ENCODE data around the gene SERINC5.
"Not testable (repeated sequence)": the region's sequence is repeated elsewhere in the genome, so short reads cannot be mapped to it uniquely, and the experiment has no call there.

SERINC5 gene

DNA sequence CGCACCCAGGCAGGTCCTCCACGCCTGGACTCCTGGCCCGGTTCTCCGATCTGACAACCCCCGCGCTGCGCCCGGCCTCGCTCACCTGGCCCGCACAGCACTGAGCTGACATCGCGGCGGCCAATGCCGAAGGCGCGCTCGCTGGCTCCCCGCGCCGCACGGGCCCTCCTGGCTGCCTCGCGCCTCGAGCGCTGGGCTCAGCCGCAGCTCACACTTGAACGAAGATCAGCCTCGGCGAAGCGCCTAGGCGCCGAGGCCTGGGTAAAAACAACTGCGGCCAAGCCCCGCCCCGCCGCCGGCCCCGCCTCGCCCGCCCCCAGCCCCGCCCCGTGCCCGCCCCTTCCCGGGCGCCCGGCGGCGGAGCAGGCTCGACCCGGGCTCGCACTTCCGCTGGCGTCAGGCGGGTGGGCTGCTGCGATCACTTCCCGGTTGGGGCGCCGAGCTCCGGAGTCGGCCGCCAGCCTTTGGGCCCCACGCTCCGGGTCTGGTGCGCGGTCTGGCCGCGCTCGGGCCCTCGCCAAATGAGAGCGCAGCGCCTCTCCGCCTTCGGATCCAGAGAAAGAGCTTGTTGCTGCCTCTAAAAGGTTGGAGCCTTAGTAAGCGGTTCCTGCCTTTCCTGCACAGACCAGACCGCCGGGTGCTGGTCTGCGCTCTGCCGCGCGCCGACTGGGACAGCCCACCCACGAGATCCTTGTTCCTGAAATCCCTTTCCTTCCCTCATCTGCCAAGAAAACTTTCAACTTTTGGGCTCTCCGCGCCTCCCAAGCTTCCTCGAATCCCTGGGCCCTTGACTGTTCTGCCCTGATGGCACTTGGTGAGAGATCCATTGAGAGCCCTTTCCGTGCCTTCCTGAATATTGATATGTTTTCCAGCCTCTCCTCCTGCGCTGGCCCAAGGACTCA lies at the start of gene SERINC5:
Gene SERINC5 (minus strand): TSS at position 238 of the 902 bp plus-strand sequence. CDS start 126 bp downstream, at position 112.
- peak; percentile 77 for DNase-seq (ENCODE audit: low read depth)

DNA sequence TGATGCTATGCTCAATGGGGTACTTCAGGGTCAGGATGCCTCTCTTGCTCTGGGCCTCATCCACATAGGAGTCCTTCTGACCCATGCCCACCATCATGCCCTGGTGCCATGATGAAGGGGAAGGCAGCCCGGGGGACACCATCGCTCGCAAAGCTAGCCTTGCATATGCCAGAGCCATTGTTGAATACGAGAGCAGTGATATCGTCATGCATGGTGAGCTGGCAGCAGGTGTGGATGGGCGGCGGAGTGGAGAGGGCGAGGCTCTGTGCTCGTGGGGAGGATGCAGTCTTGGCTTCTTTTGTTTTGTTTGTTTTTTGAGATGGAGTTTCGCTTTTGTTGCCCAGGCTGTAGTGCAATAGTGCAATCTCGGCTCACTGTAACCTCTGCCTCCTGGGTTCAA lies 46.8 kb upstream of the SERINC5 start:
- DNase-seq (ENCODE audit: low read depth), result no peak

DNA sequence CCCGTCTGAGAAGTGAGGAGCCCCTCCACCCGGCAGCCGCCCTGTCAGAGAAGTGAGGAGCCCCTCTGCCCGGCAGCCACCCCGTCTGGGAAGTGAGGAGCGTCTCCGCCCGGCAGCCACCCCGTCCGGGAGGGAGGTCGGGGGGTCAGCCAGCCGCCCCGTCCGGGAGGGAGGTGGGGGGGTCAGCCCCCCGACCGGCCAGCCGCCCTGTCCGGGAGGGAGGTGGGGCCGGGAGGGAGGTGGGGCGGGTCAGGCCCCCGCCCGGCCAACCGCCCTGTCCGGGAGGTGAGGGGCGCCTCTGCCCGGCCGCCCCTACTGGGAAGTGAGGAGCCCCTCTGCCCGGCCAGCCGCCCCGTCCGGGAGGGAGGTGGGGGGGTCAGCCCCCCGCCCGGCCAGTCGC lies 45.5 kb upstream of the SERINC5 start:
- DNase-seq (ENCODE audit: low read depth), result not testable (repeated sequence)

DNA sequence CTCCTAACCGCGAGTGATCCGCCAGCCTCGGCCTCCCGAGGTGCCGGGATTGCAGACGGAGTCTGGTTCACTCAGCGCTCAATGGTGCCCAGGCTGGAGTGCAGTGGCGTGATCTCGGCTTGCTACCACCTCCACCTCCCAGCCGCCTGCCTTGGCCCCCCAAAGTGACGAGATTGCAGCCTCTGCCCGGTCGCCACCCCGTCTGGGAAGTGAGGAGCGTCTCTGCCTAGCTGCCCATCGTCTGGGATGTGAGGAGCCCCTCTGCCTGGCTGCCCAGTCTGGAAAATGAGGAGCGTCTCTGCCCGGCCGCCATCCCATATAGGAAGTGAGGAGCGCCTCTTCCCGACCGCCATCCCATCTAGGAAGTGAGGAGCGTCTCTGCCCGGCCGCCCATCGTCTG lies 44.9 kb upstream of the SERINC5 start:
- not testable (repeated sequence) for DNase-seq (ENCODE audit: low read depth)

DNA sequence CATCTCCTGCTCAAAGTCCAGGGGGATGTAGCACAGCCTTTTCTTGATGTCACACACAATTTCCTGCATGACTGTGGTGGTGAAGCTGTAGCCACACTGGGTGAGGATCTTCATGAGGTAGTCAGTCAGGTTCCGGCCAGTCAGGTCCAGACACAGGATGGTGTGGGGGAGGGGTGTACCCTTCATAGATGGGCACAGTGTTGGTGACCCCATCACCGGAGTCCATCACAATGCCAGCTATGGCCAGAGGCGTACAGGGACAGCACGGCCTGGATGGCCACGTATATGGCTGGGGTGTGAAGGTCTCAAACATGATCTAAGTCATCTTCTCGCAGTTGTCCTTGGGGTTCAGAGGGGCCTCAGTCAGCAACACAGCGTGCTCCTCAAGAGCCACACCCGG lies 44.3 kb upstream of the SERINC5 start:
- no peak for DNase-seq (ENCODE audit: low read depth)

DNA sequence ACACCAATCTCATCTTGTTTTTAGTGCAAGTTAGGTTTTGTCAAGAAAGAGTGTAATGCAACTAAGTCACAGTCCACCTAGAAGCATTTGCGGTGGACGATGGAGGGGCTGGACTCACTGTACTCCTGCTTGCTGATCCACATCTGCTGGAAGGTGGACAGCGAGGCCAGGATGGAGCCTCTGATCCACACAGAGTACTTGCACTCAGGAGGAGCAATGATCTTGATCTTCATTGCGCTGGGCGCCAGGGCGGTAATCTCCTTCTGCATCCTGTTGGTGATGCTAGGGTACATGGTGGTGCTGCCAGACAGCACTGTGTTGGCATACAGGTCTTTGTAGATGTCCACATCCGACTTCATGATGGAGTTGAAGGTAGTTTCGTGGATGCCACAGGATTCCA lies 43.8 kb upstream of the SERINC5 start:
- DNase-seq (ENCODE audit: low read depth), result no peak

DNA sequence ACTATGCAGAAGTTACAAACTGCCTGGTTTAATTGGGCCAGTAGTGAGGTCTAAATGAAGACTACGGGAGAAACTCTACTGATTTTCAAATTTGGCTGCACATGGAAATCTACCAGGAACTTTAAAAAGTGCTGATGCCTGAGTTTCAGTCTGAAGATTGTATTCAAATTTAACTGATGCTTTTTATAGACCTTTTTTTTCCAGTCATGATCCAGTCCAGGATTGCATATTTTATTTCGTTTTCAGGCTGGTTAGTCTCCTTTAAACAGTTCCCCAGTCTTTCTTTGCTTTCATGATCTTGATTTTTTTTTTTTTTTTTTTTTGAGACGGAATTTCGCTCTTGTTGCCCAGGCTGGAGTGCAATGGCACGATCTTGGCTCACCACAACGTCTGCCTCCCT lies 40.3 kb upstream of the SERINC5 start:
- no peak for DNase-seq (ENCODE audit: low read depth)

DNA sequence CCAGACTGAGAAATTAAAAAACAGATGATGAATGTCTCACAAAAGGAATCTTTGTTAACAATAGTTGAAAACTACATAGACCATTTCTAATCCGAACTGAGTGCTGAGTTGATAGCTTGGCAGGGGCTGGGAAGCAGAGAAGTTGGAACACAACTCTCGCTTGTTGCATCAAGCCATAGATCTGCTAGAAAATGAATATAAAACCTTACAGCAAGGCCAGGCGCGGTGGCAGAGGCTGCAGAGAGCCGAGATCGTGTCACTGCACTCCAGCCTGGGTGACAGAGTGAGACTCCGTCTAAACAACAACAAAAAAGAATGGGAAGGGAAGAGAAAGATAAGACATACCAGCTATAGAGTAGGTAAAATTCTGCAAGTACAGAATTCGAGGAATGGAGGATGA lies 35.9 kb upstream of the SERINC5 start:
- DNase-seq (ENCODE audit: low read depth), result no peak

DNA sequence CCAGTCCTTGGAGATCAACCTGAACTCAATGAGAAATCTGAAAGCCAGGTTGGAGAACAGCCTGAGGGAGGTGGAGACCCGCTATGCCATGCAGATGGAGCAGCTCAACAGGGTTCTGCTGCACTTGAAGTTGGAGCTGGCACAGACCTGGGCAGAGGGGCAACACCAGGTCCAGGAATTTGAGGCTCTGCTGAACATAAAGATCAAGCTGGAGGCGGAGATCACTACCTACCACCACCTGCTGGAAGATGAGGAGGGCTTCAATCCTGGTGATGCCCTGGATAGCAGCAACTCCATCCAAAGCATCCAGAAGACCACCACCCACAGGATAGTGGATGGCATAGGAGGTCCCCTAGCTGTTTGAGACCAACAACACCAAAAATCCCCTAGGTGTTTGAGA lies 33.5 kb upstream of the SERINC5 start:
- no peak for DNase-seq (ENCODE audit: low read depth)

DNA sequence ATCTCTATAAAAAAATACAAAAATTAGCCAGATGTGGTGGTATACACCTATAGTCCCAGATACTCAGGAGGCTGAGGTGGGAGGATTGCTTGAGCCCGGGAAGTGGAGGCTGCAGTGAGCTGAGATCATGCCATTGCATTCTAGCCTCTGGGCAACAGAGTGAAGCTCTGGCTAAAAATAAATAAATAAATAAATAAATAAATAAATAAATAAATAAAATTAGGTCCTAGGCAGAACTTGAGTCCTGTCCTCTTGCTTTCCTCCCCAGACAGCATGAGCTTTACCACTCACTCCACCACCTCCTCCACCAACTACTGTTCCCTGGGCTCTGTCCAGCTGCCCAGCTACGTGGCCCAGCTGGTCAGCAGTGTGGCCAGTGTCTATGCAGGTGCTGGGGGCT lies 32.3 kb upstream of the SERINC5 start:
- no peak for DNase-seq (ENCODE audit: low read depth)

DNA sequence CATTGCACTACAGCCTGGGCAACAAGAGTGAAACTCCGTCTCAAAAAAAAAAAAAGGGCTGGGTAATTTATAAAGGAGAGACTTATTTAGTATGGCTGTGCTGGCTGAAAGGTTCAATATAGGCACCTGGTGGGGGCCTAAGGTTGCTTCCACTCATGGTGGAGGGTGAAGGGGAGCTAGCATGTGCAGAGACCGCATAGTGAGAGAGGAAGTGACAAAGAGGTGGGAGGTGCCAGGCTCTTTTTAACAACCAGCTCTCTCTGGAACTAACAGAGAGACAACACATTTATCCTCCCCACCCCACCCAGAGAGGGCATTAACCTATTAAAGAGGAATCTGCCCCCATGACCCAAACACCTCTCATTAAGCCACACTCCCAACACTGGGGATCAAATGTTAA lies 28.9 kb upstream of the SERINC5 start:
- peak; percentile 16 for DNase-seq (ENCODE audit: low read depth)

DNA sequence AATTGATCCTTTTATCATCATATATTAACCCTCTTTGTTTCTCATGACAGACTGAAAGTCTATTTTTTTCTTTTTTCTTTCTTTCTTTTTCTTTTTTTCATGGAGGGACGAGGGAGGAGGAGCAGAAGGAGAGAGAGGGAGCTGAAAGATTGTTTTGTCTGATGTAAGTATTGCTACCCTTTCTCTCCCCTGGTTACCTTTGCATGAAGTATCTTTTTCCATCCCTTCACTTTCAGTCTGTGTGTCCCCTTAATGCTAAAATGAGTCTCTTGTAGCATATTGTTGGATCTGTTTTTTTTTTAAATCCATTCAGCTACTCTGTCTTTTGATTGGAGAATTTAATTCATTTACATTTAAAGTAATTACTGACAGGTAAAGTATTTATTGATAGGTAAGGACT lies 27.5 kb upstream of the SERINC5 start:
- DNase-seq (ENCODE audit: low read depth), result no peak

DNA sequence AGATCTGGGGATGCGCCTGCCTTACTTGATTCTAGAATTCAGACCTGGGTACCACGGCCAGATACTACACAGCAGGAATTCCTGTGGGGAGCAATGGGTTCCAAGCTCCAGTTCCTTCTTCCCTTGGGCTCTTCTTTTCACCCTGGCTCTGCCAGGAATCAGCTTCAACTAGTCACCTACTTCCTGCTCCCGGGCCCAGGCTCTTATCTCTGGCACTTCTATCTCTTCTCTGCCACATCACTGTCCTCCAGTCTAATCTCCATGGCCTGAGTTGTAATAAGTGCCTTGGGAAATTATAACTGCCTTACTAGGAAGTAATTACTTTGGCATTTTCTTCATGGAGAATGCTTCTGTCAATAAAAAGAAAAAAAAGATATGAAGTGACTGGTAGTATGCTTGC lies 26.2 kb upstream of the SERINC5 start:
- DNase-seq (ENCODE audit: low read depth), result no peak

DNA sequence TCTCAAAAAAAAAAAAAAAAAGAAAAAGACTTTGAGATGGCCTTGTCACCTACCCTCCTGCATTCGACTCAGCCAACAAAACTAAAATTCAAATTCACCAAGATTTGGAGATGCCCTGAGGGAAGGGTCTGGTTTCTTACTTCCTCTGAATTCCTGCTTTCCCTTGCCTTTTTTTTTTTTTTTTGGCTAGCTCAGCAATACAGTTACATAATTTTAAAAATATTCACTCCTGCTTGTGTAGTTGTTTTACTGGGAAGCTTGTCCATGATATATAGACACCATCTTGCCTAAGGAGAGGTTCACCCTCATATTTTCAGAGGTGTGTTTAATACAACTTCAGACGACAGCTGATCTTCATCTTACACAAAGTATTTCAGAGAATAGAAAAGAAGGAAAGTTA lies 21.3 kb upstream of the SERINC5 start:
- no peak for DNase-seq (ENCODE audit: low read depth)

DNA sequence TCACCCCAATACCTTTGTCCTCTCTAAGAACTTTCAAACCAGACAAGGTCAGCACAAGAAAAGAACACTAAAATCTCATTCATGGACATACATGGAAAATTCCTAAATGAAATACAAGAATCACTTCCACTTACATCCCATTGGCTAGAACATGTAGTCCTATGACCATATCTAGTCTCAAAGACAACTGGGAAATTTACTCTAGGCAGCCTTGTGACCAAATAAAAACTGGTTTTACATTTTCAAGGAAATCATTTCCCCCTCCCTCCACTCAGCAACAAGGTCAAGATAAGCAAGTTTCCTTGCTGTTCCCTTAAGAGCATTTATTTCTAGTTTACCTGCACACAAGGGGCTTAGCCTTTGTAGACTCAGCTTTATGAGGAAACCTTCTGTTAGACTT lies 20.3 kb upstream of the SERINC5 start:
- no peak for DNase-seq (ENCODE audit: low read depth)

DNA sequence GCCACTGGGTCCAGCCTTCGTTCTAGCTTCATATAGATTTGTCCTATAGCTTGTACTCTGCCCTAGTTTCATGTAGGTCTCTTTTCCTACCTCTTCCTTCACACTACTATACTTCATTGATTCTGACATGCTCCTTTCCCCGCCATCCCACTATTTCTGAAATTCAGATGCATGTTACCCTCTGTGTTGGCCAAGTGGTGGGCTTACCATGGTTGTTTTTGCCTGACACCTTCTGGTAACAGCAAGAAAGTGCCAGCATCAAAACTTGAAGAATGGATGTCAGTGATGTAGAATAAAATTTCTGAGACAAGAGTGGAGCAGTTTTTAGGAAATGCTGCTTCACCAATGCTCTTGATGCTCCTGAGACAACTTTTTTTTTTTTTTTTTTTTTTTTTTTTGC lies 19.5 kb upstream of the SERINC5 start:
- no peak for DNase-seq (ENCODE audit: low read depth)

DNA sequence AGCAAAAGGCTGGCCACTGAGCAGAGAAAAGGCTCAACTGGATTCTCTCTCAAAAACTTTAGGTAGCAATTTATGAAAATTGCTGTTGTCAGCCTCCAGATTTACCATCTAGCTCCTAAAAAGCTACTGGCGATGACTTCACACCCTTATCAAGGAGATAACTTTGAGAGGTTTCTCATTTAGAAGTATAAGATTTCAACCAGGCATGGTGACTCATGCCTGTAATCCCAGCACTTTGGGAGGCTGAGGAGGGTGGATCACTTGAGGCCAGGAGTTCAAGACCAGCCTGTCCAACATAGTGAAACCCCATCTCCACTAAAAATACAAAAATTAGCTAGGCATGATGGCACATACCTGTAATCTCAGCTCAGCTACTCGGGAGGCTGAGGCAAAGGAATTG lies 14.7 kb upstream of the SERINC5 start:
- DNase-seq (ENCODE audit: low read depth), result not testable (repeated sequence)

DNA sequence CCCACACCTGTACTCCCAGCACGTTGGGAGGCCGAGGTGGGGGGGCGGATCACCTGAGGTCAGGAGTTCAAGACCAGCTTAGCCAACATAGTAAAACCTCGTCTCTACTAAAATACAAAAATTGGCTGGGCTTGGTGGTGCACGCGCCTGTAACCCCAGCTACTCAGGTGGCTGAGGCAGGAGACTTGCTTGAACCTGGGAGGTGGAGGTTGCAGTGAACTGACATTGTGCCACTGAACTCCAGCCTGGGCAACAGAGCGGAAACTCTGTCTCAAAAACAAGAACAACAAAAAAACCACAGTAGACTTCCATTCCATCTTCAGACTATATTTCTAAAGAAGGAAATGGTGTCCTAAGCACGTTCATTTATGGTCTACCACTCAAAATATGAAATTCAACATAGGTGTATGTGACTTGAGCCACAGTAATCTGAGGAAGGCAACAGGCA lies 14.2 kb upstream of the SERINC5 start:
- DNase-seq (ENCODE audit: low read depth), result no peak

DNA sequence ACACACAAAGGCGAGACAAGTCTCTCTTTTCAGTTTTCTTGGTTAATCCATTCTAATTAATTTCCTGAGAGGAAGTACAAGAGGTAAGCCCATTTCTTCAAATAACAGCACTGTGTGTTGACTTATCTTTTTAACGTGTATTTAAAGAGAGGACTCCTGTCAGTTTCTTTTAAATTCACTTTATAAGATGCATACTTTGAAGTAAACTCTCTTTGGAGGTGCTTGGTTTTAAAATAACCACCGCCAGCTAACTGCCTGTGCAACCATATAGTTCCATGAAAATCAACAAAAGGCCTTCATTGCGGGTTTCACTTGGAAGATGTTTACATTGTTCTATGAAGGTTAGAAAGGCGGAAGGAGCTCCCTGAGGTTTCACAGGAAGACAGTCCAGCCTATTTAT lies 13.1 kb upstream of the SERINC5 start:
- no peak for DNase-seq (ENCODE audit: low read depth)

DNA sequence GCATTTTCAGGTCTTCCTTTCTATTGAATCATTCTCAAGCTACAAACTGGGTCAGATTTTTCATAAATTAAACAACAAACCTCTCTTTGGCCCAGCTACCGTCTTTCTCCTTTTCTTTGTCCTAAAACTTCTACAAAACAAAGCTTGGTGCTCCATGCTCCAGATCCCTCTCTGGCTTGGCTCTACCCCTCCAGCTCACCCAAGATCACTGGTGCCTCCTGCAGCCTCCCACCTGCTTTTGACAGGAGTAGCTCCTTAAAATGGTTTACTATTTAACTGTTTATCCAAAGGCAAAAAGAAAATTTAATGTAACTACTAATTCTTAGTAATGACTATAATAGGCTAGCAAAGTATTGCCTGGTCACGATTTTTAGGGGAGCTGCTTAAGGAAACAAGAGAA lies 10.7 kb upstream of the SERINC5 start:
- no peak for DNase-seq (ENCODE audit: low read depth)

DNA sequence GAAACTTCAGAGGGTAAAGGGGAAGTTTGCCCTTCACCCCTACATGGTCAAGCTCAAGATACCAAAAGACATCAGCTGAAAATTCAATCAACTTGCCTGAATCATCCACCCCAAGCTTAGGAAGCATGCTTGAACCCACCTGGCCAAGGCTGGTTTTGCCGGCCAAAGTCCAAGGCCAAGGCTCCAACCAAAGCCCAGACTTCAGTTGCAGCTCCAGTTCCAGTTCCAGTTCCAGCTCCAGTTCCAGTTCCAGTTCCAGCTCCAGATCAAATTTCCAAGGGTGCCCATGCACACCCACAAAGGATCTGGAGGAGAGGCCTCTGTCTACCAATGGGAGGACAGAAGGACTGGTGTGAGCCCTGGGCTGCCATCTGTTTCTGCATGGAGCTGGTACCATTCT lies 4.6 kb upstream of the SERINC5 start:
- no peak for DNase-seq (ENCODE audit: low read depth)

DNA sequence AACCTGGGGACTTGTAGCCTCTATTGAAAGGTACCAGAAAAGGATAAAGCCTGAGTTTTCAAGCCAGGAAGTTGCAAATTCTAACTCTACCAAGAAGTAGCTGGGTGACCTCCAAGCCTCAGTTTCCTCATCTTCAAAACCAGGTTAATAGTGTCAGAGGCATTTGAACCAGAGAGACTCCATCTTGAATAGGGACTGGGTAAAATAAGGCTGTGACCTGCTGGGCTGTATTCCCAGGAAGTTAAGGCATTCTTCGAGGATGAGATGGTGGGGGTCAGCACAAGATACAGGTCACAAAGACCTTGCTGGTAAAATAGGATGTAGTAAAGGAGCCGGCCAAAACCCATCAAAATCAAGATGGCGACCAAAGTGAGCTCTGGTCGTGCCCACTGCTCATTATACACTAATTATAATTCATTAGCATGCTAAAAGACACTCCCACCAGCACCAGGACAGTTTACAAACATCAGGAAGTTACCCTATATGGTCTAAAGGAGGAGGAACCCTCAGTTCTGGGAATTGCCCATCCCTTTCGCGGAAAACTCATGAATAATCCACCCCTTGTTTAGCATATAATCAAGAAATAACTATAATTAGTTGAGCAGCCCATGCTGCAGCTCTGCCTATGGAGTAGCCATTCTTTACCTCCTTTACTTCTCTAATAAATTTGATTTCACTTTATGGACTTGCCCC lies 3.8 kb upstream of the SERINC5 start:
- no peak for DNase-seq (ENCODE audit: low read depth)

DNA sequence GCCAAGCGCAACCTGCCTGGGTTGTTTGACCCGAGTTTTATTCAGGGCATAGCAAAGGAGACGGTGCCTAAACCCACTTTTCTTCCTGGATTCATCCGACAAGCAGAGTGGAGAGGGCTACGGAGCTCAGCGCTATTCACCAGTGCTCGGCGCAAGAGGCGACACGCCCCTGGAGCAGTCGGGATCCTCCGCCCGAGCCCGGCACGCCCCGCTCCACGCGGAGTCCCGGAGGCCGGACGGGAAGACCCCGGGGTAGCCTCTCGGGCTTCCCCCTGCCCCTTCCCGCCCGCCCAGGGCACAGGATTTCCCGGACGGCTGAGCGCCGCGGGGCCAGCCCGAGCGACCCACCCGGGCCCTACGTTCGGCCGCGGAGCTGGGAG lies 427 bp downstream of the SERINC5 start:
- DNase-seq (ENCODE audit: low read depth), result peak; percentile 16
